Thoracic aorta (tissue), 2 donors: ENCODE data around the gene CAP2. TPM values are rescaled to one million over a fixed set of nuclear protein-coding genes. Genes with fewer than 3 reads are reported as not detected.

Source experiments
- ATAC-seq: fragments of 150-250 bp; one replicate; pipeline ENCODE4 v1.8.0; 2017; ENCODE audit warnings: low read depth; ENCODE audit not compliant: insufficient number of reproducible peaks, low FRiP score
- DNase-seq: peaks from one replicate; pipeline ENCODE4 v3.0.0-alpha.2; 2020; ENCODE audit warnings: low spot score
- H3K27ac ChIP-seq, 2 donors: fragments of 200-600 bp; sonication (generic); 1 replicate in 1 of 2; 2 replicates in 1 of 2; pipeline ENCODE4 v1.5.1; 2016; ENCODE audit warnings: mild to moderate bottlenecking in 2 of 2, moderate library complexity in 2 of 2
- H3K27me3 ChIP-seq: fragments of 200-600 bp; sonication (generic); replicated peaks from 2 replicates; pipeline ENCODE4 v1.6.0; 2016; ENCODE audit warnings: mild to moderate bottlenecking; ENCODE audit not compliant: insufficient read depth
- H3K36me3 ChIP-seq: fragments of 200-600 bp; sonication (generic); one replicate; pipeline ENCODE4 v1.5.1; 2016
- H3K4me1 ChIP-seq, 2 donors: fragments of 200-600 bp; sonication (generic); 1 replicate in 1 of 2; 2 replicates in 1 of 2; pipeline versions ENCODE4 v1.5.1 to v1.6.0; 2016; ENCODE audit warnings: low read depth in 2 of 2, mild to moderate bottlenecking in 1 of 2; ENCODE audit not compliant: control insufficient read depth in 1 of 2
- H3K4me3 ChIP-seq: fragments of 200-600 bp; sonication (generic); 2 replicates; pipeline ENCODE4 v1.5.1; 2016; ENCODE audit warnings: mild to moderate bottlenecking
- H3K9me3 ChIP-seq: fragments of 200-600 bp; sonication (generic); 2 replicates; pipeline ENCODE4 v1.5.1; 2016
- CTCF ChIP-seq: fragments of 200-600 bp; sonication (generic); IDR thresholded peaks from one replicate; pipeline ENCODE4 v1.5.1; 2019; ENCODE audit warnings: antibody characterized with exemption
- total RNA-seq, 2 donors: library from RNA; depleted of rRNA; stranded (reverse); fragments of >200 nt; gene quantifications; one replicate each; pipeline versions ENCODE4 v1.1.0 to v1.2.3, GENCODE V29; 2016

Gene CAP2
- total RNA-seq, 2 donors from 2014 or later, result 20.6 to 20.8 TPM

- ATAC-seq, result no peak
- Histone ChIP-seq H3K27me3 (no peaks in the 10 kb centered on the region), H3K27ac (no peak overlapping the region), H3K4me3 (no peak overlapping the region), H3K9me3 (no peaks in the 10 kb centered on the region), H3K4me1 (peaks cover under 1 to 3% of the 10 kb centered on the region in 2 donors), H3K36me3 (no peaks in the 10 kb centered on the region)
- no peak for TF ChIP-seq CTCF
- no peak for DNase-seq
Measured at GRCh38 chr6:17389274-17389847, 4.0 kb upstream of the CAP2 start.

GRCh38 chr6:17390276-17390675, 3.1 kb upstream of the CAP2 start:
- no peak for DNase-seq
- no peak for TF ChIP-seq CTCF
- no peak overlapping the region for H3K4me3 ChIP-seq
- peaks cover 3 to 7% of the 10 kb centered on the region in 2 donors for H3K4me1 ChIP-seq
- no peaks in the 10 kb centered on the region for H3K36me3 ChIP-seq
- ATAC-seq, result no peak
- H3K27ac ChIP-seq, result no peak overlapping the region
- no peaks in the 10 kb centered on the region for H3K9me3 ChIP-seq
- H3K27me3 ChIP-seq, result no peaks in the 10 kb centered on the region

GRCh38 chr6:17391976-17392375, 1.4 kb upstream of the CAP2 start:
- ATAC-seq (no peak), DNase-seq (no peak)
- no peak for TF ChIP-seq CTCF
- Histone ChIP-seq H3K9me3 (no peaks in the 10 kb centered on the region), H3K4me3 (no peak overlapping the region), H3K36me3 (no peaks in the 10 kb centered on the region), H3K27me3 (no peaks in the 10 kb centered on the region), H3K27ac (no peak overlapping the region), H3K4me1 (peaks cover 3 to 9% of the 10 kb centered on the region in 2 donors)

GRCh38 chr6:17393892-17394631, 667 bp downstream of the CAP2 start:
- Histone ChIP-seq H3K27me3 (no peaks in the 10 kb centered on the region), H3K36me3 (no peaks in the 10 kb centered on the region), H3K4me1 (peaks cover 3 to 13% of the 10 kb centered on the region in 2 donors), H3K27ac (peak overlapping the region; percentile 75 to 77), H3K4me3 (peak overlapping the region; percentile 97), H3K9me3 (no peaks in the 10 kb centered on the region)
- DNase-seq (no peak), ATAC-seq (peak; percentile 46)
- TF ChIP-seq CTCF, result no peak

GRCh38 chr6:17395112-17395511, 1.7 kb downstream of the CAP2 start:
- H3K27ac ChIP-seq, result no peak overlapping the region
- ATAC-seq (no peak), DNase-seq (no peak)
- peaks cover 3 to 13% of the 10 kb centered on the region in 2 donors for H3K4me1 ChIP-seq
- H3K27me3 ChIP-seq, result no peaks in the 10 kb centered on the region
- H3K9me3 ChIP-seq, result no peaks in the 10 kb centered on the region
- no peak overlapping the region for H3K4me3 ChIP-seq
- TF ChIP-seq CTCF, result no peak
- H3K36me3 ChIP-seq, result no peaks in the 10 kb centered on the region
